Esophagus squamous epithelium (tissue), 4 donors: ENCODE results near the gene SIX1.

ENCODE experiments used
- POLR2A ChIP-seq, 4 donors: fragments of 450-650 bp; IDR thresholded peaks; one replicate each; pipeline ENCODE4 v1.6.1; 2017; ENCODE audit warnings: antibody characterized with exemption in 4 of 4, mild to moderate bottlenecking in 4 of 4, moderate library complexity in 3 of 4
- TF ChIP-seq, protein P1 (sequence below), 6 experiments: fragments of 450-650 bp in 4 of 6; fragments of 200-600 bp in 2 of 6; sonication (generic) in 2 of 6; IDR thresholded peaks; one replicate each; pipeline ENCODE4 v1.5.1; 2016 to 2019; ENCODE audit warnings: antibody characterized with exemption in 6 of 6, mild to moderate bottlenecking in 4 of 6, moderate library complexity in 4 of 6

DNA sequence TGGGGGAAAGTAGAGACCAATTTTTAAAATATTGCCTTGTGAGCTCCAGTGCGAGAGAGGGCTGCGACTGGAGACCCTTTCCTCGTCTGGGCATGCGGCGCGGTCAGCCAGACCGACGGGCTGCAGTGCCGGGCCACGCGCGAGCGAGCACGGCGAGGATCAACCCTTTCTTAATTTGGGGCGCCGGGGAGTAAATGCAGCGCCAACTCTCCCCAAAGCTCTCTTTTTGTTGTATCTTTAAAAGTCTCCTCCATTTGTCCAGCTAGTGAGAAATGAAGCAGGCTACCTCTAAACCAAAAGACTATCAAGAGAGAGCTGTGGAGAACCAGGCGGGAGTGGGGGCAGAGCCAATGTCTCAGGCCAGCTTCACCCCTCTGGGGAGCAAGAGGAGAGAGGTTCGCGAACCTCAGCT is 1.4 kb downstream of the SIX1 start:
- TF ChIP-seq, protein P1, sequence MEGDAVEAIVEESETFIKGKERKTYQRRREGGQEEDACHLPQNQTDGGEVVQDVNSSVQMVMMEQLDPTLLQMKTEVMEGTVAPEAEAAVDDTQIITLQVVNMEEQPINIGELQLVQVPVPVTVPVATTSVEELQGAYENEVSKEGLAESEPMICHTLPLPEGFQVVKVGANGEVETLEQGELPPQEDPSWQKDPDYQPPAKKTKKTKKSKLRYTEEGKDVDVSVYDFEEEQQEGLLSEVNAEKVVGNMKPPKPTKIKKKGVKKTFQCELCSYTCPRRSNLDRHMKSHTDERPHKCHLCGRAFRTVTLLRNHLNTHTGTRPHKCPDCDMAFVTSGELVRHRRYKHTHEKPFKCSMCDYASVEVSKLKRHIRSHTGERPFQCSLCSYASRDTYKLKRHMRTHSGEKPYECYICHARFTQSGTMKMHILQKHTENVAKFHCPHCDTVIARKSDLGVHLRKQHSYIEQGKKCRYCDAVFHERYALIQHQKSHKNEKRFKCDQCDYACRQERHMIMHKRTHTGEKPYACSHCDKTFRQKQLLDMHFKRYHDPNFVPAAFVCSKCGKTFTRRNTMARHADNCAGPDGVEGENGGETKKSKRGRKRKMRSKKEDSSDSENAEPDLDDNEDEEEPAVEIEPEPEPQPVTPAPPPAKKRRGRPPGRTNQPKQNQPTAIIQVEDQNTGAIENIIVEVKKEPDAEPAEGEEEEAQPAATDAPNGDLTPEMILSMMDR (IDR thresholded peaks at IDR 0.05), result no peak
- TF ChIP-seq POLR2A (IDR thresholded peaks at IDR 0.05), result no peak
